Epithelial cell of proximal tubule (primary cell): ENCODE measurements around the gene MINK1. TPM values are rescaled to one million over a fixed set of nuclear protein-coding genes. Genes with fewer than 3 reads are reported as not detected.

Source experiments
- DNase-seq: peaks from one replicate; pipeline ENCODE4 v3.0.0-alpha.2; 2011; ENCODE audit warnings: low read depth
- H3K4me3 ChIP-seq: 2 replicates; pipeline ENCODE4 v1.5.1; 2011; ENCODE audit warnings: low read depth, mild to moderate bottlenecking, low read length
- total RNA-seq: library from RNA; depleted of rRNA; stranded (reverse); fragments of >200 nt; gene quantifications from 2 replicates; pipeline ENCODE4 v1.2.3, GENCODE V29; 2015
- TF ChIP-seq, protein P1 (sequence below): conservative IDR thresholded peaks from 2 replicates; pipeline ENCODE4 v1.5.1; 2012; ENCODE audit warnings: low read depth, mild to moderate bottlenecking, low read length

The MINK1 gene
- total RNA-seq, 1 donor from 2014 or later, result 39.9 TPM

DNA sequence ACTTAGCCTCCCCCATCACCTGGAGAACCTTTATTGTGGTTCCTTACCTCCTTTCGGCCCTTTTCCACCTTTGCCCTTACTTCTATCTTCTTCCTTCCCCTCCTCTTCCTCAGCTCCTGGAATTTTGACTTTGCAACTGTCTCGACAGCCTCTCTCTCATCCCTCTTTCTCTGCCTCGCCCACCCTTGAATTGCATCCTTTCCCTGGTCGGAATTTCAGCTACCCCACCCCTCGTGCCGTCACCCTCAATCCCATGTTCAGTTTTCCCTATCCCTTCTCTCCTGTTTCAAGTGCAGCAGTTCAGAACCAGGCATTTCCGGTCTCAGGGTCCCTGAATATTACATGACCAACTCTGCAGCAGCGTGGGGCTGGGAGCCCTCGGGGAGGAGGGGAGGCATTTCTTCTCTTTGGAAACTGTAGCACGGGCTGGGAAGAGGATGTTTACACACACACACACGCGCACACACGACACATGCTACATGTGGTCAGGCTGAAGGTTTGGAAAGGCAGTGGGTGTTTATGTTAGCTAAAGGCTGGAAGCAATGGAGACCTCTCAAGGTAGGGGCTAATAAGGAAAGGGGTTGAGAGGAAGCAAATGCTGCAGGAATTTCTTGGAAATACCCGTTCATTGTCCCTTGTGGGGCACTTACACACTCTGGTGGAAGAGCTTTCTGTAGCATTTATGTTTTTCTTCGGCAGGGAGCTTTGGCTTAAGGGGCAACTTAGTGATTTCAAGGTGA is 971 bp downstream of the MINK1 start:
- DNase-seq, result no peak
- peak overlapping the region; percentile 93 for H3K4me3 ChIP-seq
- TF ChIP-seq, protein P1, sequence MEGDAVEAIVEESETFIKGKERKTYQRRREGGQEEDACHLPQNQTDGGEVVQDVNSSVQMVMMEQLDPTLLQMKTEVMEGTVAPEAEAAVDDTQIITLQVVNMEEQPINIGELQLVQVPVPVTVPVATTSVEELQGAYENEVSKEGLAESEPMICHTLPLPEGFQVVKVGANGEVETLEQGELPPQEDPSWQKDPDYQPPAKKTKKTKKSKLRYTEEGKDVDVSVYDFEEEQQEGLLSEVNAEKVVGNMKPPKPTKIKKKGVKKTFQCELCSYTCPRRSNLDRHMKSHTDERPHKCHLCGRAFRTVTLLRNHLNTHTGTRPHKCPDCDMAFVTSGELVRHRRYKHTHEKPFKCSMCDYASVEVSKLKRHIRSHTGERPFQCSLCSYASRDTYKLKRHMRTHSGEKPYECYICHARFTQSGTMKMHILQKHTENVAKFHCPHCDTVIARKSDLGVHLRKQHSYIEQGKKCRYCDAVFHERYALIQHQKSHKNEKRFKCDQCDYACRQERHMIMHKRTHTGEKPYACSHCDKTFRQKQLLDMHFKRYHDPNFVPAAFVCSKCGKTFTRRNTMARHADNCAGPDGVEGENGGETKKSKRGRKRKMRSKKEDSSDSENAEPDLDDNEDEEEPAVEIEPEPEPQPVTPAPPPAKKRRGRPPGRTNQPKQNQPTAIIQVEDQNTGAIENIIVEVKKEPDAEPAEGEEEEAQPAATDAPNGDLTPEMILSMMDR, result no peak

DNA sequence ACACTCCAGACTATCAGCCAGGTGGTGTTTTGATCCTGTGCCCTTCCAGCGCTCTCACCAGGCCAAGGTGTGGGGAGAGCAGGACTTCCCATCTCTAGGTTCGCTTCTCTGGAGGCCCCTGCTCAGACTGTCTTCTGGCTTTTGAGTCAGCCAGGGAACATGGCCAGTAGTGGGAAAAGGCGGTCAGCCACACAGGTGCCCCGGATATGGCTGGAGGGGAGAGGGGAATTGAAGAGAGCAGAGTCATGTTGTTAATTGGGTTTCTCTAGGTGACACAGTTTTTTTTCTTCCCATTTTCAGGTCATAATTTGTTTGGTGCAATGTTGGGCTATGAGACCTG is 1.5 kb downstream of the MINK1 start:
- TF ChIP-seq, protein P1, result no peak
- peak overlapping the region; percentile 93 for H3K4me3 ChIP-seq
- DNase-seq, result no peak

DNA sequence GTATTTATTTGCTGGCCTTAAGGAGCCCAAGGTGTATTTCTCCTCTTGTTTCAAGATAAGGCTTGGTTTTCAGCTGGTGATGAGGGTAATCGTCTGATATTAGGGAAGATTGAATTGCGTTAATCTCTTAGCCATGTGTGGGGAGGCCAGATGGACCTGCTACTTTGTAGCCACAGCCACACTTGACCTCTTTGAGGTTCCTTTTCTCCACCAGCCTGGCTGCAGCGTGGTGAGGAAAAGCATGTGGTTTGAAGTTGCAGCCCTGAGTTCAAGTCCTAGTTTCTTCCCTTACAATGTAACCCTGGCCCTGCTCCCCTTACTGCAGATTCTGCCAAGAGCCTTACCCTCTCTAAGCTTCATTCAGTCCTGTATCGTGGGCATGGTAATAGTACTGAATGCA is 3.1 kb downstream of the MINK1 start:
- H3K4me3 ChIP-seq, result no peak overlapping the region
- TF ChIP-seq, protein P1, result no peak
- no peak for DNase-seq

DNA sequence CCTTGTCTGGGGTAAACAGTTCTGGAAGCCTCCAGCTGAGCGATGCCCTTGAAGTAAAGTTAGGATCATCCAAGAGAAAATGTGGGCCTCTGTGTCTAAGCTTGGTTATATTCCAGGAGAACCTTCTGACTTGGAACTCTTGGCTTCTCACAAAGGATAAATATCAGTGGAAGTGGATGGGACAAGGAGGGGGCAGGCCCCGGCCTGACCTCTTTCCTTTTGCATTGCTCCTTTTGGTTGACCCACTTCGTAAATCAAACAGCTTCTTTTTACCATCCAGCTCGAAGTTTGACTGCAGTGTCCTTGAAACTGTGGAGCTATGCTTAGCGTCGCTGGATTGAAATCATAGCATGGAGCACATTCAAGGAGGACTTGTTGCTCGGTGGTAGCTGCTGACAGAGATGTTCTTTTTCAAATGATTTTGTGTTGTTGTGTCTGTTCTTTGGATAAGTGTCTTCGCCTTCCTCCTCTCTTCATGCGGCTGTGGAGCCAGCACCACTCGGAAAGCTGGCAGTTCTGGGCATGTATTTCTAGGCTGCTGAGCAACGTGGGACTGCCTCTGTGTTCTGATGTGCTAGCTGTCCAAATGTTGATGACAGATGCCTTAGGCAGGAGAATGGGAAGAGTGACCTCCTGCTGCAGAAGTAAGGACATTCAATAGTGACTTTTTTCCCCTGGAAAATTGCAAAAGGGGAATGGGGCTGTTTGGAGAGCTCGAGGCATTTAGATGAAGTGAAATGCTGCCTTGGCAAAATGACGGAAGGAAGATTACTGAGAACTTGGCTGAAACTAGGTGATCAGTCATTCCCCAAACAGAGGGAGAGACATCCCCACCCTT is 4.5 kb downstream of the MINK1 start:
- DNase-seq, result no peak
- TF ChIP-seq, protein P1, result no peak

DNA sequence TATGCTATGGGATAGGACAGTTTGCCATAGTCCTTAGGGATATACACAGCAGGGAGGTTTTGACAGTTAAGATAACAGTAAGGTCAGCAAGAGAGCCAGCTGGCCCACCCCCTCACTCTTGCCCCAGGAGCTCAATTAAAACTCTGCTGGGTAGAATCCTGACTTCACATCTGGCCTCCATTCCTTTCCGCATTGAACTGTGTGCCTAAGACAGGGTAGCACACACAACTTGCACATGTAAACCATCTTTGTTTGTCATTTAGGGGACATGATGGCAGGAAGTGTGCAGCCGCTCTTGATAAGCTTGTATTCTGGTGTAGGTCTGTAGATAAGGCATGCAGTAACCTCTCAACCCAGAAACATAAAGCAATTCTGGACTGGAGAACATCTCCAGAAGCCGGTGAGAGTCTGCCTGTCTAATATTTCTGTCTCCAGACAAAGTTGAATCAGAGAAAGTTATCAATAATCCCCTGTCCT is 5.2 kb downstream of the MINK1 start:
- TF ChIP-seq, protein P1, result no peak
- H3K4me3 ChIP-seq, result no peak overlapping the region
- DNase-seq, result no peak

More for the DNA sequence above, 4.5 kb downstream of the MINK1 start:
- no peak overlapping the region for H3K4me3 ChIP-seq

DNA sequence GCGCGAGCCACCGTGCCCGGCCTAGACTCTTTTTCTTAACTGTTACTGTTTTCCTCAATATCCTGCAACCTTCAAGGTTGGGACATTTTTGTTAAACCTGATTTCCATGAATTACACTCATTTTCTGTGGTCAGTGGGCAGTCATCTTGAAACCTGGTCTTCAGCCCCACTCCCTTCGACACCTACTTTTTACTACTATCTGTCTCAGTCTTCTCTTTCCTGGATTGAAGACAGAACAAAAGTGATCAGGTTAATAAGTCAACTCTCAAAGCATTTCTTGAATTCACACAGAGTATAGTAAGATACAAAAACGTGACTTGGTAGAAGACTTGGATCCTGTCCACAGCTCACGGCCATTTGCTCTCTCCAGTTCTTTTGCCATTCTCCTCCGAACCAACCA is 6.1 kb downstream of the MINK1 start:
- no peak for DNase-seq
- H3K4me3 ChIP-seq, result no peak overlapping the region
- TF ChIP-seq, protein P1, result no peak
